ENCODE data around the gene CD2AP. TPM values are rescaled to one million over a fixed set of nuclear protein-coding genes. Genes with fewer than 3 reads are reported as not detected.

CD2AP gene
- 10 to 100 TPM; 25.3 to 41.9 (median 33.9) TPM for total RNA-seq
- polyA plus RNA-seq, result 10 to 100 TPM in 1 of 3 donors, 1 to 10 TPM in 2; 7.2 to 10.5 (median 8.4) TPM
- long read RNA-seq, donor 1, full-length matches to known transcripts, result 2 of 2 reads
- long read RNA-seq, donor 1, partial matches to known transcripts, result 0 of 2 reads
- long read RNA-seq, donor 1, other reads (novel, unspliced or antisense), result 0 of 2 reads
- long read RNA-seq, donor 2, full-length matches to known transcripts, result 3 of 3 reads
- long read RNA-seq, donor 2, partial matches to known transcripts, result 0 of 3 reads
- long read RNA-seq, donor 2, other reads (novel, unspliced or antisense), result 0 of 3 reads

- peak; percentile 87 to 92 (median 91) for TF ChIP-seq POLR2AphosphoS5 (IDR thresholded peaks at IDR 0.05)
- TF ChIP-seq POLR2A (IDR thresholded peaks at IDR 0.05), result peak in 2 of 3 donors; percentile 8 to 44
- TF ChIP-seq CTCF (IDR thresholded peaks at IDR 0.05 in 8 of 11, conservative IDR thresholded peaks at IDR 0.05 in 3 of 11), result peak in 4 of 11 experiments; percentile 3 to 30 (median 14)
- 0 to 1% (median 0%) methylated on average over 32 to 83 of the region's 83 CpGs for WGBS, 5 donors
- H3K9me3 ChIP-seq, result no peaks in the 10 kb centered on the region
- H3K36me3 ChIP-seq, result no peaks in the 10 kb centered on the region
- H3K27ac ChIP-seq, result peak within 1 kb of the TSS; percentile 94 to 98 (median 97)
- no peaks in the 10 kb centered on the region for H3K27me3 ChIP-seq (replicated peaks in 1 of 7)
- H3K4me3 ChIP-seq, result peak within 1 kb of the TSS; percentile 73 to 85 (median 80)
- intact Hi-C loops (cut with DNase I; ENCODE audit: low total_unique reads), result no loop called here
- peaks cover 14 to 56% (median 38%) of the 10 kb centered on the region in 6 donors for H3K4me1 ChIP-seq
- DNase-seq, result peak; percentile 97
Observed at GRCh38 chr6:47477497-47478232, at the start of gene CD2AP. TSS of gene CD2AP (plus strand) at chr6:47477789. CDS start at chr6:47478245, 456 bp downstream.

- Histone ChIP-seq H3K36me3 (no peaks in the 10 kb centered on the region), H3K27me3 (replicated peaks in 1 of 7) (no peaks in the 10 kb centered on the region), H3K4me1 (no peaks in the 10 kb centered on the region), H3K4me3 (no peak overlapping the region), H3K9me3 (peaks cover 0 to 41% (median 32%) of the 10 kb centered on the region in 8 donors), H3K27ac (no peak overlapping the region)
- intact Hi-C loops (cut with DNase I; ENCODE audit: low total_unique reads), result no loop called here
- 54 to 91% (median 80%) methylated on average over 2 of the region's 2 CpGs for WGBS, 5 donors
- TF ChIP-seq POLR2AphosphoS5 (IDR thresholded peaks at IDR 0.05), result no peak
- TF ChIP-seq CTCF (IDR thresholded peaks at IDR 0.05 in 8 of 11, conservative IDR thresholded peaks at IDR 0.05 in 3 of 11), result no peak
- no peak for TF ChIP-seq POLR2A (IDR thresholded peaks at IDR 0.05)
- DNase-seq, result no peak
Observed at GRCh38 chr6:47428288-47428687, 49.3 kb upstream of the CD2AP start.

GRCh38 chr6:47428746-47429664, 48.6 kb upstream of the CD2AP start:
- Histone ChIP-seq H3K27me3 (replicated peaks in 1 of 7) (no peaks in the 10 kb centered on the region), H3K36me3 (no peaks in the 10 kb centered on the region), H3K27ac (no peak overlapping the region), H3K9me3 (peaks cover 0 to 41% (median 32%) of the 10 kb centered on the region in 8 donors), H3K4me3 (no peak overlapping the region), H3K4me1 (no peaks in the 10 kb centered on the region)
- 52 to 73% (median 64%) methylated on average over 2 of the region's 2 CpGs for WGBS, 5 donors
- TF ChIP-seq CTCF (IDR thresholded peaks at IDR 0.05 in 8 of 11, conservative IDR thresholded peaks at IDR 0.05 in 3 of 11) (no peak), POLR2AphosphoS5 (IDR thresholded peaks at IDR 0.05) (no peak), POLR2A (IDR thresholded peaks at IDR 0.05) (no peak)
- intact Hi-C loops (cut with DNase I; ENCODE audit: low total_unique reads), result no loop called here
- DNase-seq, result no peak

Data from spleen (tissue), 13 donors.